ENCODE results near the gene INSL3. TPM values are rescaled to one million over a fixed set of nuclear protein-coding genes. Genes with fewer than 3 reads are reported as not detected.
"Not testable (repeated sequence)": the region's sequence is repeated elsewhere in the genome, so short reads cannot be mapped to it uniquely, and the experiment has no call there.

The INSL3 gene
- total and polyA plus RNA-seq, 2 donors (not counting 1 experiment from before 2014, with no cell fraction given): not detected

DNA sequence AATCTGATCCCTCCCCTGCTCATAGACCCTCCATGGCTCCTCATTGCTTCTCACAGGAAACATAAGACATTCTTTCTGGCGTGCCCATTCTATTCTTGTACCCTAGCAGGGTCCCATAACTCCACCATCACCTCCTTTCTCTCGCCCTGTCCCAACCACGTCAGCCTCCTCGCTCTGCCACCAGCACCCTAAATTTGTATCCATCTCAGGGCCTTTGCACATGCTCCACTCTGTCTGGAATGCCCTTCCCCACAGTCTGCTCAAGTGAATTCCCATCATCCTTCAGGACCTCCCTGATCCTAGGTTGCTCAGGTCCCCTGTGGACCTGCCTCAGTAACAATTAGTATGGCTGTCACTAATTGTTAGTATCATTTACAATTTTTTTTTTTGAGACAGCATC is 15.9 kb downstream of the INSL3 start:
- no peak overlapping the region for H3K4me2 ChIP-seq (ENCODE audit: extremely low read depth, insufficient read depth, low read length)
- no peaks in the 10 kb centered on the region for H3K27me3 ChIP-seq (ENCODE audit: control insufficient read depth, insufficient read depth, low read length)
- H3K9me3 ChIP-seq (ENCODE audit: control insufficient read depth, insufficient read depth, low read depth, low read length): no peaks in the 10 kb centered on the region
- H3K36me3 ChIP-seq (ENCODE audit: control insufficient read depth, insufficient read depth, low read length): no peaks in the 10 kb centered on the region
- no peak for TF ChIP-seq EZH2 (IDR thresholded peaks at IDR 0.05; ENCODE audit: low read length, missing control alignments)
- TF ChIP-seq, protein P1, sequence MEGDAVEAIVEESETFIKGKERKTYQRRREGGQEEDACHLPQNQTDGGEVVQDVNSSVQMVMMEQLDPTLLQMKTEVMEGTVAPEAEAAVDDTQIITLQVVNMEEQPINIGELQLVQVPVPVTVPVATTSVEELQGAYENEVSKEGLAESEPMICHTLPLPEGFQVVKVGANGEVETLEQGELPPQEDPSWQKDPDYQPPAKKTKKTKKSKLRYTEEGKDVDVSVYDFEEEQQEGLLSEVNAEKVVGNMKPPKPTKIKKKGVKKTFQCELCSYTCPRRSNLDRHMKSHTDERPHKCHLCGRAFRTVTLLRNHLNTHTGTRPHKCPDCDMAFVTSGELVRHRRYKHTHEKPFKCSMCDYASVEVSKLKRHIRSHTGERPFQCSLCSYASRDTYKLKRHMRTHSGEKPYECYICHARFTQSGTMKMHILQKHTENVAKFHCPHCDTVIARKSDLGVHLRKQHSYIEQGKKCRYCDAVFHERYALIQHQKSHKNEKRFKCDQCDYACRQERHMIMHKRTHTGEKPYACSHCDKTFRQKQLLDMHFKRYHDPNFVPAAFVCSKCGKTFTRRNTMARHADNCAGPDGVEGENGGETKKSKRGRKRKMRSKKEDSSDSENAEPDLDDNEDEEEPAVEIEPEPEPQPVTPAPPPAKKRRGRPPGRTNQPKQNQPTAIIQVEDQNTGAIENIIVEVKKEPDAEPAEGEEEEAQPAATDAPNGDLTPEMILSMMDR (conservative IDR thresholded peaks at IDR 0.05 in 1 of 2, IDR thresholded peaks at IDR 0.05 in 1 of 2; ENCODE audit: low read depth in 1 of 2, low read length in 2 of 2): no peak
- H2AFZ ChIP-seq (ENCODE audit: low read length): no peak overlapping the region
- no peaks in the 10 kb centered on the region for H4K20me1 ChIP-seq (ENCODE audit: control insufficient read depth, extremely low read depth, insufficient read depth, low read length)
- H3K79me2 ChIP-seq (ENCODE audit: control insufficient read depth, insufficient read depth, low read length): no peaks in the 10 kb centered on the region
- no peaks in the 10 kb centered on the region for H3K4me1 ChIP-seq (ENCODE audit: control insufficient read depth, extremely low read depth, insufficient read depth, low read length)
- DNase-seq (ENCODE audit: low read depth in 2 of 2): no peak
- H3K27ac ChIP-seq (ENCODE audit: insufficient read depth, low read length): no peak overlapping the region
- no peak overlapping the region for H3K4me3 ChIP-seq (replicated peaks in 1 of 4; ENCODE audit: control extremely low read depth in 1 of 4, insufficient read depth in 1 of 4, low read depth in 3 of 4, low read length in 4 of 4)
- H3K9ac ChIP-seq (ENCODE audit: insufficient read depth, low read length): no peak overlapping the region

DNA sequence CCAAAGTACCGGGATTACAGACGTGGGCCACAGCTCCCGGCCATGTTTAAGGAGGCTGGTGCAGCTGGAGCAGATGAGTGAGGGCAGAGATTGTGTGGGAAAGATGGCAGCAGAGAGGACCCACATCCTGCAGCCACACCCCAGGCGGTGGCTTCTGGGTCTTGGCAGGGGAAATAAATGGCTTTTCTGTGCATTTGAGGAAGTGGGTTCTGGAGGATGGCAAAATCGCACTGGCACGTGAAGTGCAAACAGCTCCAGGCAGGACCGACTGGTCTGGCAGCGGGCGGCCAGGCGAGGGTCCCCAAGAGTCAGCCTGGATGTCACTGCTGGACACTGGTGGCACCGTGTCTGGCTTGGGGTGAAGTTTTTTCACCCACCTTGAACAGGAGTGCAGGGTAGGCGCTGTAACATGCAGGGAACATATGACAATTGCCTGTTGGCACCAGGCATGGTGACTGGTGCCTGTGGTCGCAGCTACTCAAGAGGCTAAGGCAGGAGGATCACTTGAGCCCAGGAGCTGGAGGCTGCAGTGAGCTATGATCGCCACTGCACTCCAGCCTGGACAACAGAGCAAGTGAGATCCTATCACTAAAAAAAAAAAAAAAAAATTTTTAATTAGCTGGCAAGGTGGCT is 17.9 kb downstream of the INSL3 start:
- TF ChIP-seq, protein P1 (conservative IDR thresholded peaks at IDR 0.05 in 1 of 2, IDR thresholded peaks at IDR 0.05 in 1 of 2; ENCODE audit: low read depth in 1 of 2, low read length in 2 of 2): no peak
- TF ChIP-seq EZH2 (IDR thresholded peaks at IDR 0.05; ENCODE audit: low read length, missing control alignments): no peak
- H2AFZ ChIP-seq (ENCODE audit: low read length): no peak overlapping the region
- no peak overlapping the region for H3K27ac ChIP-seq (ENCODE audit: insufficient read depth, low read length)
- no peak overlapping the region for H3K4me3 ChIP-seq (replicated peaks in 1 of 4; ENCODE audit: control extremely low read depth in 1 of 4, insufficient read depth in 1 of 4, low read depth in 3 of 4, low read length in 4 of 4)
- DNase-seq (ENCODE audit: low read depth in 2 of 2): no peak
- no peak overlapping the region for H3K9ac ChIP-seq (ENCODE audit: insufficient read depth, low read length)
- no peaks in the 10 kb centered on the region for H3K36me3 ChIP-seq (ENCODE audit: control insufficient read depth, insufficient read depth, low read length)
- H3K27me3 ChIP-seq (ENCODE audit: control insufficient read depth, insufficient read depth, low read length): no peaks in the 10 kb centered on the region
- no peaks in the 10 kb centered on the region for H4K20me1 ChIP-seq (ENCODE audit: control insufficient read depth, extremely low read depth, insufficient read depth, low read length)
- H3K9me3 ChIP-seq (ENCODE audit: control insufficient read depth, insufficient read depth, low read depth, low read length): no peaks in the 10 kb centered on the region
- H3K4me1 ChIP-seq (ENCODE audit: control insufficient read depth, extremely low read depth, insufficient read depth, low read length): no peaks in the 10 kb centered on the region
- no peak overlapping the region for H3K4me2 ChIP-seq (ENCODE audit: extremely low read depth, insufficient read depth, low read length)
- no peaks in the 10 kb centered on the region for H3K79me2 ChIP-seq (ENCODE audit: control insufficient read depth, insufficient read depth, low read length)

DNA sequence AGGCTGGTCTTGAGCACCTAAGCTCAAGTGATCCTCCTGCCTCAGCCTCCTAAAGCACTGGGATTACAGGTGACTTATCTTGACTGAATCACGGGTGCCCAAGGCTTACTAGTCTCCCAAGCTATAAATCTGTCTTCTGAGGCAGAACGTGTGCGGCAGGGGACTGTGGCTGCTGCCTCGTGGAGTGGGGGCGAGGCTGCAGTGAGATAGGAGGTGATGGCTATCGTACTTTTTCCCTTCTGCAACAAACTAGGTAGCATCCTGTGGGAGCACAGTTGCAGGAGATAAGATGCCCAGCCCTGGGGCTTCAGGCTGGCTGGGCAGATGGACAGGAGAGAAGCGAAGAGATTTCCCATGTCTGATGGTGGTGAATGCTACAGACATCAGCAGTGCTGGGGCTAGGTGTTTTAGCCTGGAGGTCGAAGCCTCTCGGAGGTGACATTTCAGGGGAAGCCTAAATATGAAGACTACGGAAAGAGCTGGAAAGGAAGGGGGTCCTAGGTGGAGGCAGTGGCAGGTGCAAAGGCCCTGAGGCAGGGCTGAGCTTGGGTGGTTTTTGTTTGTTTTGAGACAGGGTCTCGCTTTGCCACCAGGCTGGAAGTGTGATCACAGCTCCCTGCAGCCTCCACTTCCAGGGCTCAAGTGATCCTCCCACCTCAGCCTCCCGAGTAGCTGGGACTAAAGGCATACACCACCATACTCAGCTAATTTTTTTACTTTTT is 19.0 kb downstream of the INSL3 start:
- Histone ChIP-seq H3K9me3 (ENCODE audit: control insufficient read depth, insufficient read depth, low read depth, low read length) (no peaks in the 10 kb centered on the region), H3K79me2 (ENCODE audit: control insufficient read depth, insufficient read depth, low read length) (no peaks in the 10 kb centered on the region), H3K36me3 (ENCODE audit: control insufficient read depth, insufficient read depth, low read length) (no peaks in the 10 kb centered on the region), H3K4me1 (ENCODE audit: control insufficient read depth, extremely low read depth, insufficient read depth, low read length) (no peaks in the 10 kb centered on the region), H3K27ac (ENCODE audit: insufficient read depth, low read length) (no peak overlapping the region), H2AFZ (ENCODE audit: low read length) (no peak overlapping the region), H3K4me2 (ENCODE audit: extremely low read depth, insufficient read depth, low read length) (no peak overlapping the region), H3K4me3 (replicated peaks in 1 of 4; ENCODE audit: control extremely low read depth in 1 of 4, insufficient read depth in 1 of 4, low read depth in 3 of 4, low read length in 4 of 4) (no peak overlapping the region), H4K20me1 (ENCODE audit: control insufficient read depth, extremely low read depth, insufficient read depth, low read length) (no peaks in the 10 kb centered on the region), H3K27me3 (ENCODE audit: control insufficient read depth, insufficient read depth, low read length) (no peaks in the 10 kb centered on the region), H3K9ac (ENCODE audit: insufficient read depth, low read length) (no peak overlapping the region)
- TF ChIP-seq EZH2 (IDR thresholded peaks at IDR 0.05; ENCODE audit: low read length, missing control alignments): no peak
- TF ChIP-seq, protein P1 (conservative IDR thresholded peaks at IDR 0.05 in 1 of 2, IDR thresholded peaks at IDR 0.05 in 1 of 2; ENCODE audit: low read depth in 1 of 2, low read length in 2 of 2): no peak
- DNase-seq (ENCODE audit: low read depth in 2 of 2): no peak

DNA sequence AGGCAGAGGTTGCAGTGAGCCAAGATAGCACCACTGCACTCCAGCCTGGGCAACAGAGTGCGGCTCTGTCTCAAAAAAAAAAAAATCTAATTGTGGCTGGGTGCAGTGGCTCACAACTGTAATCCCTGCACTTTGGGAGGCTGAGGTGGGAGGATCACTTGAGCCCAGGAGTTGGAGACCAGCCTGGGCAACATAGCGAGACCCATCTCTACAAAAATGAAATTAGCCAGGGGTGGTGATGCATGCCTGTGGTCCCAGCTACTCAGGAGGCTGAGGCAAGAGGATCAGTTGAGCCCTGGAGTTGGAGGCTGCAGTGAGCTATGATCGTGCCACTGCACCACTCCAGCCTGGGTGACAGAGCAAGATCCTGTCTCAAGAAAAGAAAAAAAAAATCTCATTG is 22.7 kb downstream of the INSL3 start:
- not testable (repeated sequence) for H3K4me1 ChIP-seq (ENCODE audit: control insufficient read depth, extremely low read depth, insufficient read depth, low read length); H3K36me3 ChIP-seq (ENCODE audit: control insufficient read depth, insufficient read depth, low read length); H3K4me3 ChIP-seq (replicated peaks in 1 of 4; ENCODE audit: control extremely low read depth in 1 of 4, insufficient read depth in 1 of 4, low read depth in 3 of 4, low read length in 4 of 4); H3K9me3 ChIP-seq (ENCODE audit: control insufficient read depth, insufficient read depth, low read depth, low read length); H3K9ac ChIP-seq (ENCODE audit: insufficient read depth, low read length); H3K4me2 ChIP-seq (ENCODE audit: extremely low read depth, insufficient read depth, low read length); H3K27ac ChIP-seq (ENCODE audit: insufficient read depth, low read length); DNase-seq (ENCODE audit: low read depth in 2 of 2); H3K79me2 ChIP-seq (ENCODE audit: control insufficient read depth, insufficient read depth, low read length); H4K20me1 ChIP-seq (ENCODE audit: control insufficient read depth, extremely low read depth, insufficient read depth, low read length); H2AFZ ChIP-seq (ENCODE audit: low read length)
- H3K27me3 ChIP-seq (ENCODE audit: control insufficient read depth, insufficient read depth, low read length): peaks cover 20% of the 10 kb centered on the region
